Tibial artery (tissue), 4 donors: Measurements from ENCODE around the gene CACUL1.
"Not testable (repeated sequence)": the region's sequence is repeated elsewhere in the genome, so short reads cannot be mapped to it uniquely, and the experiment has no call there.

Source experiments
- DNase-seq, 2 donors: peaks; one replicate each; pipeline ENCODE4 v3.0.0-alpha.2; 2019
- H3K27ac ChIP-seq, 2 donors: fragments of 200-600 bp; sonication (generic) in 1 of 2; 1 replicate in 1 of 2; 2 replicates in 1 of 2; pipeline ENCODE4 v1.5.1; 2018 to 2019; ENCODE audit warnings: mild to moderate bottlenecking in 1 of 2
- H3K27me3 ChIP-seq, 2 donors: fragments of 200-600 bp; sonication (generic) in 1 of 2; one replicate each; pipeline versions ENCODE4 v1.5.1 to v1.6.0; 2016 to 2019
- H3K36me3 ChIP-seq, 3 donors: fragments of 200-600 bp; sonication (generic) in 2 of 3; one replicate each; pipeline ENCODE4 v1.5.1; 2016 to 2019; ENCODE audit warnings: mild to moderate bottlenecking in 2 of 3
- H3K4me1 ChIP-seq, 4 donors: fragments of 200-600 bp; sonication (generic) in 2 of 4; 1 replicate in 3 of 4; 2 replicates in 1 of 4; pipeline ENCODE4 v1.5.1; 2016 to 2019
- H3K4me3 ChIP-seq, 2 donors: fragments of 200-600 bp; sonication (generic) in 1 of 2; 1 replicate in 1 of 2; 2 replicates in 1 of 2; pipeline ENCODE4 v1.5.1; 2018 to 2019; ENCODE audit warnings: mild to moderate bottlenecking in 2 of 2
- H3K9me3 ChIP-seq, 3 donors: fragments of 200-600 bp; sonication (generic) in 1 of 3; one replicate each; pipeline ENCODE4 v1.5.1; 2016 to 2019
- CTCF ChIP-seq, 2 experiments: fragments of 200-600 bp in 1 of 2; fragments of 450-650 bp in 1 of 2; IDR thresholded peaks; one replicate each; pipeline ENCODE4 v1.5.1; 2017 to 2019; ENCODE audit warnings: antibody characterized with exemption in 2 of 2, mild to moderate bottlenecking in 1 of 2, moderate library complexity in 1 of 2
- intact Hi-C: fragments of 100-400 bp; cut with DNase I; formaldehyde crosslinking; loops from one replicate; pipeline ENCODE4 v1.15.0; 2023; ENCODE audit warnings: low total_unique reads

CACUL1 gene

GRCh38 chr10:118798231-118798662 lies 43.5 kb upstream of the CACUL1 start:
- DNase-seq, result peak in 1 of 2 donors; percentile 16
- H3K27me3 ChIP-seq, result no peaks in the 10 kb centered on the region
- TF ChIP-seq CTCF (IDR thresholded peaks at IDR 0.05), result no peak
- no peak overlapping the region for H3K27ac ChIP-seq
- no peak overlapping the region for H3K4me3 ChIP-seq
- intact Hi-C loops, result no loop called here
- no peaks in the 10 kb centered on the region for H3K36me3 ChIP-seq
- H3K4me1 ChIP-seq, result no peaks in the 10 kb centered on the region
- no peaks in the 10 kb centered on the region for H3K9me3 ChIP-seq

- H3K36me3 ChIP-seq, H3K4me3 ChIP-seq, H3K27me3 ChIP-seq, intact Hi-C loops, H3K27ac ChIP-seq, H3K9me3 ChIP-seq, DNase-seq, H3K4me1 ChIP-seq: not testable (repeated sequence)
These were observed 40.2 kb upstream of the CACUL1 start for GRCh38 chr10:118794971-118795370.

- Histone ChIP-seq H3K27me3 (no peaks in the 10 kb centered on the region), H3K27ac (no peak overlapping the region), H3K36me3 (no peaks in the 10 kb centered on the region), H3K9me3 (no peaks in the 10 kb centered on the region), H3K4me1 (no peaks in the 10 kb centered on the region), H3K4me3 (no peak overlapping the region)
- intact Hi-C loops, result no loop called here
- no peak for TF ChIP-seq CTCF (IDR thresholded peaks at IDR 0.05)
- peak in 1 of 2 donors; percentile 34 for DNase-seq
These were observed 38.8 kb upstream of the CACUL1 start for GRCh38 chr10:118793545-118793944.

- Histone ChIP-seq H3K9me3 (no peaks in the 10 kb centered on the region), H3K36me3 (no peaks in the 10 kb centered on the region), H3K27ac (no peak overlapping the region), H3K4me3 (no peak overlapping the region), H3K27me3 (no peaks in the 10 kb centered on the region), H3K4me1 (no peaks in the 10 kb centered on the region)
- DNase-seq, result peak in 1 of 2 donors; percentile 55
- intact Hi-C loops, result no loop called here
- no peak for TF ChIP-seq CTCF (IDR thresholded peaks at IDR 0.05)
These were observed 37.8 kb upstream of the CACUL1 start for GRCh38 chr10:118792526-118792925.

- Histone ChIP-seq H3K36me3 (no peaks in the 10 kb centered on the region), H3K9me3 (no peaks in the 10 kb centered on the region), H3K27me3 (no peaks in the 10 kb centered on the region), H3K27ac (no peak overlapping the region), H3K4me1 (no peaks in the 10 kb centered on the region), H3K4me3 (no peak overlapping the region)
- intact Hi-C loops, result no loop called here
- DNase-seq, result no peak
- no peak for TF ChIP-seq CTCF (IDR thresholded peaks at IDR 0.05)
These were observed 35.3 kb upstream of the CACUL1 start for GRCh38 chr10:118790058-118790457.

- H3K27ac ChIP-seq, result no peak overlapping the region
- no peaks in the 10 kb centered on the region for H3K36me3 ChIP-seq
- intact Hi-C loops, result no loop called here
- H3K4me1 ChIP-seq, result no peaks in the 10 kb centered on the region
- no peaks in the 10 kb centered on the region for H3K27me3 ChIP-seq
- no peaks in the 10 kb centered on the region for H3K9me3 ChIP-seq
- DNase-seq, result no peak
- TF ChIP-seq CTCF (IDR thresholded peaks at IDR 0.05), result no peak
- no peak overlapping the region for H3K4me3 ChIP-seq
These were observed 30.8 kb upstream of the CACUL1 start for GRCh38 chr10:118785551-118785950.
